Measurements from ENCODE around the gene ANK3. TPM values are rescaled to one million over a fixed set of nuclear protein-coding genes. Genes with fewer than 3 reads are reported as not detected.

ANK3 gene
- total and polyA plus RNA-seq, 2 experiments from 2014 or later: 0.14 to 0.54 TPM

DNA sequence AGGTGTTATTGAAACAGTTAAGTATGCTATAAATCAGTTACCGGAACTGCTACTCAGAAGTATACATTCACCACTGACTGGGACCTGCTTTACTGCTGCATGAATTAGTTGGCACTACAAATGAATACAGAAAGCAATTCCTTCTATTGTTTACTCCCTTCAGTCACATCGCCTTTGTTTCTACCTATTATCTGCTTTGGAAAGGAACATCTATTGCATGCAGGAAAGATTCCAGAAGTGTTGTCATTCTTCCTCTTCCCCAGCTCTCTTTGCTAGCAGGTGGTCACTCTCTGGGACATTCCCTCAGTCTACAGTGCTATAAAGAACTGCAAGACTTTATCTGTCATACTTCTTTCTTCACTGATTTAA is 131.3 kb downstream of the ANK3 start:
- no peak overlapping the region for H3K4me3 ChIP-seq
- no peaks in the 10 kb centered on the region for H4K20me1 ChIP-seq (ENCODE audit: insufficient read depth)
- in situ Hi-C loops (cut with MboI): no loop called here
- H3K79me2 ChIP-seq (ENCODE audit: insufficient read depth): no peaks in the 10 kb centered on the region
- no peak overlapping the region for H3K4me2 ChIP-seq (ENCODE audit: unreplicated experiment)
- no peaks in the 10 kb centered on the region for H3K27me3 ChIP-seq (replicated peaks; ENCODE audit: insufficient read depth)
- no peaks in the 10 kb centered on the region for H3K4me1 ChIP-seq (ENCODE audit: insufficient read depth)
- H3K9ac ChIP-seq: no peak overlapping the region
- no peak for DNase-seq
- no peaks in the 10 kb centered on the region for H3K36me3 ChIP-seq (ENCODE audit: low read depth)
- no peaks in the 10 kb centered on the region for H3K9me2 ChIP-seq (ENCODE audit: insufficient read depth)
- 63 to 66% methylated on average over 2 of the region's 2 CpGs for WGBS, 2 experiments (ENCODE audit: low coverage in 1 of 2, low lambda C conversion rate in 2 of 2, missing lambda C conversion rate in 2 of 2)
- no peak for TF ChIP-seq EZH2 (IDR thresholded peaks at IDR 0.05; ENCODE audit: insufficient read depth, poor library complexity, severe bottlenecking)
- no peak for TF ChIP-seq EZH2phosphoT487 (IDR thresholded peaks at IDR 0.05; ENCODE audit: insufficient read depth, low read depth)
- no peak overlapping the region for H3K27ac ChIP-seq
- no peak overlapping the region for H2AFZ ChIP-seq
- no peaks in the 10 kb centered on the region for H3F3A ChIP-seq (ENCODE audit: insufficient read depth)
- H3K9me3 ChIP-seq (ENCODE audit: low read depth): no peaks in the 10 kb centered on the region

- no peaks in the 10 kb centered on the region for H3K4me1 ChIP-seq (ENCODE audit: insufficient read depth)
- no peaks in the 10 kb centered on the region for H3K9me2 ChIP-seq (ENCODE audit: insufficient read depth)
- in situ Hi-C loops (cut with MboI): no loop called here
- H3K4me2 ChIP-seq (ENCODE audit: unreplicated experiment): no peak overlapping the region
- no peaks in the 10 kb centered on the region for H3K9me3 ChIP-seq (ENCODE audit: low read depth)
- DNase-seq: no peak
- H4K20me1 ChIP-seq (ENCODE audit: insufficient read depth): no peaks in the 10 kb centered on the region
- no peaks in the 10 kb centered on the region for H3K79me2 ChIP-seq (ENCODE audit: insufficient read depth)
- H3K4me3 ChIP-seq: no peak overlapping the region
- WGBS, 2 experiments (ENCODE audit: low coverage in 1 of 2, low lambda C conversion rate in 2 of 2, missing lambda C conversion rate in 2 of 2): 57% methylated on average over 3 of the region's 3 CpGs
- H3F3A ChIP-seq (ENCODE audit: insufficient read depth): no peaks in the 10 kb centered on the region
- H3K27me3 ChIP-seq (replicated peaks; ENCODE audit: insufficient read depth): no peaks in the 10 kb centered on the region
- no peak for TF ChIP-seq EZH2 (IDR thresholded peaks at IDR 0.05; ENCODE audit: insufficient read depth, poor library complexity, severe bottlenecking)
- no peak for TF ChIP-seq EZH2phosphoT487 (IDR thresholded peaks at IDR 0.05; ENCODE audit: insufficient read depth, low read depth)
- no peak overlapping the region for H3K9ac ChIP-seq
- H3K27ac ChIP-seq: no peak overlapping the region
- no peak overlapping the region for H2AFZ ChIP-seq
- no peaks in the 10 kb centered on the region for H3K36me3 ChIP-seq (ENCODE audit: low read depth)
Observed at GRCh38 chr10:60257767-60258428, 131.8 kb downstream of the ANK3 start.

DNA sequence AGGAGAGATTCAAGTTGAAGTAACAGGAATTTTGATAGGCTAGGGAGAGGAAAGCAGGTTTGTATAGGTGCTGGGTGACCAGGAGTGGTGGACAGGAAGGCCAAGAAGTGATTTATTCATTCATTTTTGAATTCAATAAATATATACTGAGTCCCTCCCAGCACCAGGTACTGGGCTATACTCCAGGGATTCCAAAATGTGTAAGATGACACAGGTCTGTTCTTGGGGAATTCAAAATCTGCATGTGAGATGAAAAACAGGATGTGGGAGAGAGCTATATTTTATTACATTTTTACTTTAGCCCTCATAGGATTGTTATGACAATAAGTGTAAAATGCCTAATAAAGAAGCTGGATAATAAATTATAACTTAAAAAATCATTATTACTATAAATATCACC is 134.9 kb downstream of the ANK3 start:
- Histone ChIP-seq H3F3A (ENCODE audit: insufficient read depth) (no peaks in the 10 kb centered on the region), H3K9ac (no peak overlapping the region), H3K9me3 (ENCODE audit: low read depth) (no peaks in the 10 kb centered on the region), H3K4me3 (no peak overlapping the region), H4K20me1 (ENCODE audit: insufficient read depth) (no peaks in the 10 kb centered on the region), H3K27me3 (replicated peaks; ENCODE audit: insufficient read depth) (no peaks in the 10 kb centered on the region), H3K4me1 (ENCODE audit: insufficient read depth) (no peaks in the 10 kb centered on the region), H3K9me2 (ENCODE audit: insufficient read depth) (no peaks in the 10 kb centered on the region), H2AFZ (no peak overlapping the region), H3K79me2 (ENCODE audit: insufficient read depth) (no peaks in the 10 kb centered on the region), H3K36me3 (ENCODE audit: low read depth) (no peaks in the 10 kb centered on the region), H3K27ac (no peak overlapping the region), H3K4me2 (ENCODE audit: unreplicated experiment) (no peak overlapping the region)
- TF ChIP-seq EZH2 (IDR thresholded peaks at IDR 0.05; ENCODE audit: insufficient read depth, poor library complexity, severe bottlenecking): no peak
- TF ChIP-seq EZH2phosphoT487 (IDR thresholded peaks at IDR 0.05; ENCODE audit: insufficient read depth, low read depth): no peak
- DNase-seq: no peak
- in situ Hi-C loops (cut with MboI): no loop called here

DNA sequence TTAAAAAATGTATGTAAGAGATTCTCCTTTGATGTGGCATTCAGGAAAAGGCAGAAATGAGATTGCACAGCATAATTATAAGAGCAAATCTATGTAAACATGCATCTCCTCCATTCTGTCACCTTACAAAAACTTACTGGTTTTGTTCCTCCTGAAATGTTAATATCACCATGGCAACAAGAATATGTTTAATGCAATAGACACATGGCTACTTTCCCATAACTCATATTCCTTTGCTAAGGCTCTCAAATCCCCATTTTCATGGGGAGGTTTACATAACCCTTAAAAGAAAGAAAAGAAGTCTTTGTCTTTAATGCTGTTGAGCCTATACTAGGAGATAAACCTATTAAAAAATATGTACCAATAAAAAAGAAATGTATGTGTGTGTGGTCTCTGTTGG is 136.2 kb downstream of the ANK3 start:
- Histone ChIP-seq H3K9me3 (ENCODE audit: low read depth) (no peaks in the 10 kb centered on the region), H3K36me3 (ENCODE audit: low read depth) (no peaks in the 10 kb centered on the region), H3K79me2 (ENCODE audit: insufficient read depth) (no peaks in the 10 kb centered on the region), H3K4me1 (ENCODE audit: insufficient read depth) (no peaks in the 10 kb centered on the region), H3K27me3 (replicated peaks; ENCODE audit: insufficient read depth) (no peaks in the 10 kb centered on the region), H3K27ac (no peak overlapping the region), H3K9me2 (ENCODE audit: insufficient read depth) (no peaks in the 10 kb centered on the region), H3F3A (ENCODE audit: insufficient read depth) (no peaks in the 10 kb centered on the region), H2AFZ (no peak overlapping the region), H3K9ac (no peak overlapping the region), H3K4me3 (no peak overlapping the region), H3K4me2 (ENCODE audit: unreplicated experiment) (no peak overlapping the region), H4K20me1 (ENCODE audit: insufficient read depth) (no peaks in the 10 kb centered on the region)
- DNase-seq: no peak
- TF ChIP-seq EZH2phosphoT487 (IDR thresholded peaks at IDR 0.05; ENCODE audit: insufficient read depth, low read depth) (no peak), EZH2 (IDR thresholded peaks at IDR 0.05; ENCODE audit: insufficient read depth, poor library complexity, severe bottlenecking) (no peak)
- in situ Hi-C loops (cut with MboI): no loop called here

- in situ Hi-C loops (cut with MboI): no loop called here
- Histone ChIP-seq H3F3A (ENCODE audit: insufficient read depth) (no peaks in the 10 kb centered on the region), H3K4me1 (ENCODE audit: insufficient read depth) (no peaks in the 10 kb centered on the region), H3K9ac (no peak overlapping the region), H3K27ac (no peak overlapping the region), H3K36me3 (ENCODE audit: low read depth) (no peaks in the 10 kb centered on the region), H3K9me3 (ENCODE audit: low read depth) (no peaks in the 10 kb centered on the region), H4K20me1 (ENCODE audit: insufficient read depth) (no peaks in the 10 kb centered on the region), H2AFZ (no peak overlapping the region), H3K4me3 (no peak overlapping the region), H3K27me3 (replicated peaks; ENCODE audit: insufficient read depth) (no peaks in the 10 kb centered on the region), H3K79me2 (ENCODE audit: insufficient read depth) (no peaks in the 10 kb centered on the region), H3K9me2 (ENCODE audit: insufficient read depth) (no peaks in the 10 kb centered on the region), H3K4me2 (ENCODE audit: unreplicated experiment) (no peak overlapping the region)
- no peak for DNase-seq
- WGBS, 2 experiments (ENCODE audit: low coverage in 1 of 2, low lambda C conversion rate in 2 of 2, missing lambda C conversion rate in 2 of 2): 73 to 75% methylated on average over 4 of the region's 4 CpGs
- TF ChIP-seq EZH2 (IDR thresholded peaks at IDR 0.05; ENCODE audit: insufficient read depth, poor library complexity, severe bottlenecking) (no peak), EZH2phosphoT487 (IDR thresholded peaks at IDR 0.05; ENCODE audit: insufficient read depth, low read depth) (no peak)
Observed at GRCh38 chr10:60252688-60253087, 137.0 kb downstream of the ANK3 start.
